Measurements from ENCODE around the gene XRCC1. TPM values are rescaled to one million over a fixed set of nuclear protein-coding genes. Genes with fewer than 3 reads are reported as not detected.

The XRCC1 gene
- total RNA-seq, 4 donors from 2014 or later: 18.6 to 30.6 (median 25.7) TPM

GRCh38 chr19:43578787-43579186 is 3.5 kb upstream of the XRCC1 start:
- TF ChIP-seq POLR2A (IDR thresholded peaks at IDR 0.05) (no peak), EP300 (IDR thresholded peaks at IDR 0.05) (no peak)
- TF ChIP-seq, protein P1, sequence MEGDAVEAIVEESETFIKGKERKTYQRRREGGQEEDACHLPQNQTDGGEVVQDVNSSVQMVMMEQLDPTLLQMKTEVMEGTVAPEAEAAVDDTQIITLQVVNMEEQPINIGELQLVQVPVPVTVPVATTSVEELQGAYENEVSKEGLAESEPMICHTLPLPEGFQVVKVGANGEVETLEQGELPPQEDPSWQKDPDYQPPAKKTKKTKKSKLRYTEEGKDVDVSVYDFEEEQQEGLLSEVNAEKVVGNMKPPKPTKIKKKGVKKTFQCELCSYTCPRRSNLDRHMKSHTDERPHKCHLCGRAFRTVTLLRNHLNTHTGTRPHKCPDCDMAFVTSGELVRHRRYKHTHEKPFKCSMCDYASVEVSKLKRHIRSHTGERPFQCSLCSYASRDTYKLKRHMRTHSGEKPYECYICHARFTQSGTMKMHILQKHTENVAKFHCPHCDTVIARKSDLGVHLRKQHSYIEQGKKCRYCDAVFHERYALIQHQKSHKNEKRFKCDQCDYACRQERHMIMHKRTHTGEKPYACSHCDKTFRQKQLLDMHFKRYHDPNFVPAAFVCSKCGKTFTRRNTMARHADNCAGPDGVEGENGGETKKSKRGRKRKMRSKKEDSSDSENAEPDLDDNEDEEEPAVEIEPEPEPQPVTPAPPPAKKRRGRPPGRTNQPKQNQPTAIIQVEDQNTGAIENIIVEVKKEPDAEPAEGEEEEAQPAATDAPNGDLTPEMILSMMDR (IDR thresholded peaks at IDR 0.05): no peak
- 85 to 88% methylated on average over 3 of the region's 3 CpGs for WGBS, 2 donors
- Histone ChIP-seq H3K4me1 (peaks cover 0 to 52% (median 20%) of the 10 kb centered on the region in 4 donors), H3K9me3 (no peaks in the 10 kb centered on the region), H3K36me3 (no peaks in the 10 kb centered on the region), H3K4me3 (no peak overlapping the region), H3K27me3 (no peaks in the 10 kb centered on the region), H3K27ac (no peak overlapping the region)
- DNase-seq (ENCODE audit: low spot score in 2 of 2): no peak

GRCh38 chr19:43575955-43576878 is 890 bp upstream of the XRCC1 start:
- H3K9me3 ChIP-seq: no peaks in the 10 kb centered on the region
- peaks cover 0 to 56% (median 22%) of the 10 kb centered on the region in 4 donors for H3K4me1 ChIP-seq
- H3K36me3 ChIP-seq: peaks cover 0 to 13% (median 0%) of the 10 kb centered on the region in 3 donors
- no peaks in the 10 kb centered on the region for H3K27me3 ChIP-seq
- peak overlapping the region; percentile 60 to 91 (median 90) for H3K27ac ChIP-seq
- H3K4me3 ChIP-seq: peak overlapping the region; percentile 25 to 92 (median 78)
- WGBS, 2 donors: 65 to 67% methylated on average over 37 of the region's 37 CpGs
- DNase-seq (ENCODE audit: low spot score in 2 of 2): no peak
- TF ChIP-seq EP300 (IDR thresholded peaks at IDR 0.05) (no peak), POLR2A (IDR thresholded peaks at IDR 0.05) (no peak)
- TF ChIP-seq, protein P1 (IDR thresholded peaks at IDR 0.05): no peak

DNA sequence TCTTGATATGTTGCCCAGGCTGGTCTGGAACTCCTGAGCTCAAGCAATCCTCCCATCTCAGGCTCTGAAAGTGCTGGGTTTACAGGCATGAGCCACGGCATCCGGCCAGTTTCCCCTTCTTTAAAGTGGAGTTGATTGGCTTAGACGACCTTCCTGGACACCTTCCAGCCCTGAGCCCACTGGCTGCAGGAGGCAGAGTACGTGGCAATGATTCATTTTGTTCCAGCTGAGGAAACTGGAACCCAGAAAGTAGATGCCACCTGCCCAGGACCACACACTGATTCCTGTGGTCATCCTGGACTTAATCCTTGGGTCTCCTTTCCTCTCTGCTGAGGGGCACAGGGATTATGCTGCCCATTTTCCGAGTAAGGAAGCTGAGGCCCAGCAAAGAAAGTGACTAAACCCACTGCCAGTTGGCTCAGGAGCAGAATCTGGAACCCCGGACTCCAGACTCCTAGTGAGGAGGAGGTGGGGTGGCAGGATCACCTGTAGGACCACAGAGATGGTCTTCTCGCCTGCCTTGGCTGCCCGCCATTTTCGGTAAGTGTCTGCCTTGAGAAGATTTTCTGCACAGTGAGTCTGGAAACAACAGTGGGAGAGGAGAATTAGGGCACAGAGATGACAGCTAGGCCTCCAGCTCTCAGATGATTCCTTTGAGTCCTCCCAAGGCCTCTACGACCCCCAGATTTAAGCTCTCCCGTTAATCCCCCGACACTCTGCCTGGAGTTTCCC is 737 bp downstream of the XRCC1 start:
- no peak for DNase-seq (ENCODE audit: low spot score in 2 of 2)
- TF ChIP-seq, protein P1 (IDR thresholded peaks at IDR 0.05): no peak
- no peak for TF ChIP-seq POLR2A (IDR thresholded peaks at IDR 0.05)
- TF ChIP-seq EP300 (IDR thresholded peaks at IDR 0.05): no peak
- H3K9me3 ChIP-seq: no peaks in the 10 kb centered on the region
- no peaks in the 10 kb centered on the region for H3K27me3 ChIP-seq
- 29 to 33% methylated on average over 12 of the region's 12 CpGs for WGBS, 2 donors
- peaks cover 0 to 29% (median 0%) of the 10 kb centered on the region in 3 donors for H3K36me3 ChIP-seq
- H3K4me1 ChIP-seq: peaks cover 0 to 54% (median 17%) of the 10 kb centered on the region in 4 donors
- H3K27ac ChIP-seq: peak overlapping the region; percentile 60 to 91 (median 90)
- H3K4me3 ChIP-seq: peak overlapping the region; percentile 57 to 92 (median 78)

DNA sequence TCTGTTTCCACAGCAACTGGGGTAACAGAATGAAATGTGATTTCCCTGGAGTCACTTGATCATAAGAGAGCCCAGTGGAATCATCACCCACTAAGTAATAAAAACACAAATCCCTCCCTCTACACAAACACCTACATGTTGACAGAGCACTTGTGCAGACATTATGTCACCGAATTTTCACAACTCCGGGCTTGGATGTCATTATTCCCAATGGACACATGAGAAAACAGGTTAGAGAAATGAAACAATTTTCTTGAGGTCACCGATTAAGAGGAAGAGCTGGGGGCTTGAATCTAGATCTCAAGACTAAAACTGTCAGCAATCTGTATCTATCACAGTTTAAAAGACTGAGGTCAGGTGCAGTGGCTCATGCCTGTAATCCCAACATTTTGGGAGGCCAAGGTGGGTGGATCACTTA is 3.1 kb downstream of the XRCC1 start:
- no peak overlapping the region for H3K4me3 ChIP-seq
- no peaks in the 10 kb centered on the region for H3K27me3 ChIP-seq
- H3K36me3 ChIP-seq: peaks cover 0 to 36% (median 0%) of the 10 kb centered on the region in 3 donors
- H3K4me1 ChIP-seq: peaks cover 0 to 53% (median 15%) of the 10 kb centered on the region in 4 donors
- DNase-seq (ENCODE audit: low spot score in 2 of 2): no peak
- 85 to 95% methylated on average over 3 of the region's 3 CpGs for WGBS, 2 donors
- H3K9me3 ChIP-seq: no peaks in the 10 kb centered on the region
- H3K27ac ChIP-seq: no peak overlapping the region
- TF ChIP-seq, protein P1 (IDR thresholded peaks at IDR 0.05): no peak
- TF ChIP-seq EP300 (IDR thresholded peaks at IDR 0.05) (no peak), POLR2A (IDR thresholded peaks at IDR 0.05) (no peak)
